ENCODE data around the gene BCL11A. TPM values are rescaled to one million over a fixed set of nuclear protein-coding genes. Genes with fewer than 3 reads are reported as not detected.

Gene BCL11A
- total RNA-seq, 1 experiment from 2014 or later: 0.33 TPM

DNA sequence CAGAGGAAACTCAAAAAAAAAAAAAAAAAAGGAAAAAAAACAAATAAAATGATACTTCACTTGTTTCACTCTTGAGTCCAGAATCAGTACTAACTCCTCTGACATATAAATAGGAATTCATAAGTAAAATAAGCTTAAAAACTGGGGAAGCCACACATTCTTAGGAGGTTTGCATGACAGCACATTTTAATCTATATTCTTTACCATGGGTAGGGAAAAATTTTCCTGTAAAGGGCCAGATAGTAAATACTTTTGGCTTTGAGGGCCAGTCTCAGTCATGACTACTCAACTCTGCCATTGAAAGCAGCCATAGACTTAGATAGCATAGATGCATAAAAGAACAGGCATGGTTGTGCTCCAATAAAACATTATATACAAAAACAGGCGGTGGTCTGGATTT, 145.2 kb downstream of the BCL11A start:
- CTCF ChIA-PET: no interaction called here
- no peak for ATAC-seq
- BruUV-seq (replicated peaks): no TSS peak
- intact Hi-C loops (cut with micrococcal nuclease; ENCODE audit: unreplicated experiment) (no loop called here), in situ Hi-C loops (cut with HindIII; ENCODE audit: low pct_unique_long_range_greater_than_20kb, low sequenced_read_pairs) (no loop called here)
- Histone ChIP-seq H3K27ac (ENCODE audit: low read length) (no peak overlapping the region), H3K36me3 (ENCODE audit: control insufficient read depth, insufficient read depth, low read length) (no peaks in the 10 kb centered on the region), H3K27me3 (ENCODE audit: control insufficient read depth, insufficient read depth, low read length) (peaks cover 4% of the 10 kb centered on the region; the same call in 1 of the 2 replicates), H3K4me1 (ENCODE audit: control insufficient read depth, insufficient read depth, low read length) (no peaks in the 10 kb centered on the region), H3K4me3 (ENCODE audit: low read depth in 2 of 2, low read length in 2 of 2) (no peak overlapping the region), H3K9me3 (ENCODE audit: control insufficient read depth, insufficient read depth, low read depth, low read length) (no peaks in the 10 kb centered on the region)
- TF ChIP-seq, protein P1, sequence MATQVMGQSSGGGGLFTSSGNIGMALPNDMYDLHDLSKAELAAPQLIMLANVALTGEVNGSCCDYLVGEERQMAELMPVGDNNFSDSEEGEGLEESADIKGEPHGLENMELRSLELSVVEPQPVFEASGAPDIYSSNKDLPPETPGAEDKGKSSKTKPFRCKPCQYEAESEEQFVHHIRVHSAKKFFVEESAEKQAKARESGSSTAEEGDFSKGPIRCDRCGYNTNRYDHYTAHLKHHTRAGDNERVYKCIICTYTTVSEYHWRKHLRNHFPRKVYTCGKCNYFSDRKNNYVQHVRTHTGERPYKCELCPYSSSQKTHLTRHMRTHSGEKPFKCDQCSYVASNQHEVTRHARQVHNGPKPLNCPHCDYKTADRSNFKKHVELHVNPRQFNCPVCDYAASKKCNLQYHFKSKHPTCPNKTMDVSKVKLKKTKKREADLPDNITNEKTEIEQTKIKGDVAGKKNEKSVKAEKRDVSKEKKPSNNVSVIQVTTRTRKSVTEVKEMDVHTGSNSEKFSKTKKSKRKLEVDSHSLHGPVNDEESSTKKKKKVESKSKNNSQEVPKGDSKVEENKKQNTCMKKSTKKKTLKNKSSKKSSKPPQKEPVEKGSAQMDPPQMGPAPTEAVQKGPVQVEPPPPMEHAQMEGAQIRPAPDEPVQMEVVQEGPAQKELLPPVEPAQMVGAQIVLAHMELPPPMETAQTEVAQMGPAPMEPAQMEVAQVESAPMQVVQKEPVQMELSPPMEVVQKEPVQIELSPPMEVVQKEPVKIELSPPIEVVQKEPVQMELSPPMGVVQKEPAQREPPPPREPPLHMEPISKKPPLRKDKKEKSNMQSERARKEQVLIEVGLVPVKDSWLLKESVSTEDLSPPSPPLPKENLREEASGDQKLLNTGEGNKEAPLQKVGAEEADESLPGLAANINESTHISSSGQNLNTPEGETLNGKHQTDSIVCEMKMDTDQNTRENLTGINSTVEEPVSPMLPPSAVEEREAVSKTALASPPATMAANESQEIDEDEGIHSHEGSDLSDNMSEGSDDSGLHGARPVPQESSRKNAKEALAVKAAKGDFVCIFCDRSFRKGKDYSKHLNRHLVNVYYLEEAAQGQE (IDR thresholded peaks at IDR 0.05; ENCODE audit: insufficient read depth in 1 of 2, low read depth in 2 of 2, low read length in 1 of 2): no peak
- TF ChIP-seq, protein P2, sequence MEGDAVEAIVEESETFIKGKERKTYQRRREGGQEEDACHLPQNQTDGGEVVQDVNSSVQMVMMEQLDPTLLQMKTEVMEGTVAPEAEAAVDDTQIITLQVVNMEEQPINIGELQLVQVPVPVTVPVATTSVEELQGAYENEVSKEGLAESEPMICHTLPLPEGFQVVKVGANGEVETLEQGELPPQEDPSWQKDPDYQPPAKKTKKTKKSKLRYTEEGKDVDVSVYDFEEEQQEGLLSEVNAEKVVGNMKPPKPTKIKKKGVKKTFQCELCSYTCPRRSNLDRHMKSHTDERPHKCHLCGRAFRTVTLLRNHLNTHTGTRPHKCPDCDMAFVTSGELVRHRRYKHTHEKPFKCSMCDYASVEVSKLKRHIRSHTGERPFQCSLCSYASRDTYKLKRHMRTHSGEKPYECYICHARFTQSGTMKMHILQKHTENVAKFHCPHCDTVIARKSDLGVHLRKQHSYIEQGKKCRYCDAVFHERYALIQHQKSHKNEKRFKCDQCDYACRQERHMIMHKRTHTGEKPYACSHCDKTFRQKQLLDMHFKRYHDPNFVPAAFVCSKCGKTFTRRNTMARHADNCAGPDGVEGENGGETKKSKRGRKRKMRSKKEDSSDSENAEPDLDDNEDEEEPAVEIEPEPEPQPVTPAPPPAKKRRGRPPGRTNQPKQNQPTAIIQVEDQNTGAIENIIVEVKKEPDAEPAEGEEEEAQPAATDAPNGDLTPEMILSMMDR (IDR thresholded peaks at IDR 0.05): no peak
- TF ChIP-seq SIN3A (IDR thresholded peaks at IDR 0.05; ENCODE audit: borderline replicate concordance, insufficient read depth, low read depth, low read length) (no peak), POLR2AphosphoS5 (IDR thresholded peaks at IDR 0.05; ENCODE audit: low read depth, low read length) (no peak), TCF7L2 (IDR thresholded peaks at IDR 0.05; ENCODE audit: low read depth, low read length) (no peak)
- no peak for DNase-seq (ENCODE audit: low read depth, low spot score)
- POLR2A ChIA-PET: no interaction called here

DNA sequence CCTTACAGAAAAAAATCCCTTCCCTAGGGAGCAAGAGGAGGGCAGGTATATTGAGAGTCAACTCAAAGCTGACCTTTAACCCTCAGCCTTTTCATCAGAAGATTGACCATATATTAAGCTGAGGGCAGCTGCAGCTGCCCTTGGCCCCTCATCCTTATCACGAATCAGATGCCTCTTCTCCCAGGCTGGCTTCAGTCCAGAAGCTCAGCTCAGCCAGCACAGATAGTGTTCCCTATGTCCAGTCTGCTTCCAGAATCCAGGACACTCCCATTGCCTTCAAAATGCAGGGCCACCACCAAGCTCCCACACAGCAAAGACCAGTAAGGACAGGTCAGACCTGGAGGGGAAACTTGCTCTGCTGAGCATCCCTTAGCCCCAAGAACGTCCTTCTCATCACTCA, 146.1 kb downstream of the BCL11A start:
- no peak overlapping the region for H3K4me3 ChIP-seq (ENCODE audit: low read depth in 2 of 2, low read length in 2 of 2)
- POLR2A ChIA-PET: no interaction called here
- no peaks in the 10 kb centered on the region for H3K36me3 ChIP-seq (ENCODE audit: control insufficient read depth, insufficient read depth, low read length)
- CTCF ChIA-PET: no interaction called here
- H3K4me1 ChIP-seq (ENCODE audit: control insufficient read depth, insufficient read depth, low read length): no peaks in the 10 kb centered on the region
- no TSS peak for BruUV-seq (replicated peaks)
- no peak for TF ChIP-seq POLR2AphosphoS5 (IDR thresholded peaks at IDR 0.05; ENCODE audit: low read depth, low read length)
- no peak for TF ChIP-seq TCF7L2 (IDR thresholded peaks at IDR 0.05; ENCODE audit: low read depth, low read length)
- TF ChIP-seq SIN3A (IDR thresholded peaks at IDR 0.05; ENCODE audit: borderline replicate concordance, insufficient read depth, low read depth, low read length): no peak
- TF ChIP-seq, protein P2 (IDR thresholded peaks at IDR 0.05): no peak
- TF ChIP-seq, protein P1 (IDR thresholded peaks at IDR 0.05; ENCODE audit: insufficient read depth in 1 of 2, low read depth in 2 of 2, low read length in 1 of 2): no peak
- DNase-seq (ENCODE audit: low read depth, low spot score) (no peak), ATAC-seq (no peak)
- in situ Hi-C loops (cut with HindIII; ENCODE audit: low pct_unique_long_range_greater_than_20kb, low sequenced_read_pairs): no loop called here
- intact Hi-C loops (cut with micrococcal nuclease; ENCODE audit: unreplicated experiment): no loop called here
- peaks cover 4% of the 10 kb centered on the region; the same call in 1 of the 2 replicates for H3K27me3 ChIP-seq (ENCODE audit: control insufficient read depth, insufficient read depth, low read length)
- H3K9me3 ChIP-seq (ENCODE audit: control insufficient read depth, insufficient read depth, low read depth, low read length): no peaks in the 10 kb centered on the region
- H3K27ac ChIP-seq (ENCODE audit: low read length): no peak overlapping the region
